GM23338 (cell line): ENCODE results near the gene ARL15. TPM values are rescaled to one million over a fixed set of nuclear protein-coding genes. Genes with fewer than 3 reads are reported as not detected.

Source experiments
- ATAC-seq: fragments of 200-7000 bp; cut with Tn5 transposase; 3 replicates; pipeline ENCODE4 v1.9.1; 2020
- DNase-seq: peaks from one replicate; pipeline ENCODE4 v3.0.0-alpha.2; 2015; ENCODE audit warnings: low spot score
- H2AFZ ChIP-seq: fragments of 200-600 bp; sonication (generic); 2 replicates; pipeline ENCODE4 v1.8.0; 2016; ENCODE audit warnings: antibody characterized with exemption, mild to moderate bottlenecking, moderate library complexity
- H3F3A ChIP-seq: fragments of 200-600 bp; sonication (generic); replicated peaks from 2 replicates; pipeline ENCODE4 v1.8.0; 2017; ENCODE audit warnings: antibody characterized with exemption, mixed run types, low read depth
- H3K27ac ChIP-seq: fragments of 200-600 bp; sonication (generic); 2 replicates; pipeline ENCODE4 v1.6.1; 2016; ENCODE audit warnings: low read depth
- H3K27me3 ChIP-seq: fragments of 200-600 bp; sonication (generic); 2 replicates; pipeline ENCODE4 v1.8.0; 2016; ENCODE audit warnings: mild to moderate bottlenecking, mixed run types, moderate library complexity; ENCODE audit not compliant: insufficient read depth
- H3K36me3 ChIP-seq: fragments of 200-600 bp; sonication (generic); 2 replicates; pipeline ENCODE4 v1.8.0; 2016; ENCODE audit warnings: mild to moderate bottlenecking; ENCODE audit not compliant: insufficient read depth
- H3K4me1 ChIP-seq: fragments of 200-600 bp; sonication (generic); 2 replicates; pipeline ENCODE4 v1.8.0; 2016; ENCODE audit warnings: mild to moderate bottlenecking, moderate library complexity; ENCODE audit not compliant: insufficient read depth
- H3K4me2 ChIP-seq: fragments of 200-600 bp; sonication (generic); 2 replicates; pipeline ENCODE4 v1.7.1; 2017; ENCODE audit warnings: mixed run types
- H3K4me3 ChIP-seq: fragments of 200-600 bp; sonication (generic); 2 replicates; pipeline ENCODE4 v1.6.1; 2016; ENCODE audit warnings: mixed run types
- H3K79me2 ChIP-seq: fragments of 200-600 bp; sonication (generic); replicated peaks from 2 replicates; pipeline ENCODE4 v1.8.0; 2017; ENCODE audit warnings: mild to moderate bottlenecking; ENCODE audit not compliant: insufficient read depth
- H3K9me2 ChIP-seq: fragments of 200-600 bp; sonication (generic); 2 replicates; pipeline ENCODE4 v1.8.0; 2017; ENCODE audit not compliant: insufficient read depth
- H4K20me1 ChIP-seq: fragments of 200-600 bp; sonication (generic); replicated peaks from 2 replicates; pipeline ENCODE4 v1.8.0; 2017; ENCODE audit warnings: mild to moderate bottlenecking; ENCODE audit not compliant: insufficient read depth
- H3K27ac Mint-ChIP-seq: 2 replicates; pipeline ENCODE4 v1.8.0; 2020; ENCODE audit warnings: inconsistent platforms, mild to moderate bottlenecking, moderate library complexity, mixed read lengths
- H3K27me3 Mint-ChIP-seq: 3 replicates; pipeline ENCODE4 v1.8.0; 2022; ENCODE audit warnings: low read depth, mild to moderate bottlenecking, moderate library complexity, mixed read lengths, inconsistent platforms; ENCODE audit not compliant: insufficient read depth, poor library complexity
- H3K36me3 Mint-ChIP-seq: 3 replicates; pipeline ENCODE4 v1.8.0; 2021; ENCODE audit warnings: low read depth, mild to moderate bottlenecking, inconsistent platforms, moderate library complexity, mixed read lengths
- H3K4me1 Mint-ChIP-seq: 3 replicates; pipeline ENCODE4 v1.8.0; 2020; ENCODE audit warnings: mild to moderate bottlenecking, inconsistent platforms, mixed read lengths
- H3K4me3 Mint-ChIP-seq: 3 replicates; pipeline ENCODE4 v1.8.0; 2021; ENCODE audit warnings: moderate library complexity, mild to moderate bottlenecking, inconsistent platforms, mixed read lengths
- H3K9me3 Mint-ChIP-seq: 3 replicates; pipeline ENCODE4 v1.8.0; 2020; ENCODE audit warnings: moderate library complexity, mild to moderate bottlenecking, inconsistent platforms, mixed read lengths
- CTCF ChIP-seq, 2 experiments: fragments of 200-600 bp in 1 of 2; sonication (generic) in 1 of 2; conservative IDR thresholded peaks; 2 replicates each; pipeline versions ENCODE4 v1.5.1 to v1.6.1; 2016 to 2017; ENCODE audit warnings: antibody characterized with exemption in 2 of 2, low read depth in 2 of 2, mild to moderate bottlenecking in 2 of 2, moderate library complexity in 1 of 2
- ETS1 ChIP-seq: IDR thresholded peaks from 2 replicates; pipeline ENCODE4 v1.6.1; 2016; ENCODE audit warnings: antibody characterized with exemption
- EZH2 ChIP-seq: fragments of 200-600 bp; sonication (generic); IDR thresholded peaks from one replicate; pipeline ENCODE4 v1.8.0; 2017; ENCODE audit warnings: antibody characterized with exemption, mild to moderate bottlenecking, low read depth; ENCODE audit not compliant: unreplicated experiment
- JUNB ChIP-seq: IDR thresholded peaks from one replicate; pipeline ENCODE4 v1.6.1; 2016; ENCODE audit warnings: antibody characterized with exemption; ENCODE audit not compliant: unreplicated experiment
- POLR2AphosphoS5 ChIP-seq: IDR thresholded peaks from 2 replicates; pipeline ENCODE4 v1.6.1; 2016; ENCODE audit warnings: antibody characterized with exemption, low read depth
- REST ChIP-seq: IDR thresholded peaks from one replicate; pipeline ENCODE4 v1.6.1; 2018; ENCODE audit warnings: antibody characterized with exemption; ENCODE audit not compliant: unreplicated experiment
- STAT1 ChIP-seq: IDR thresholded peaks from one replicate; pipeline ENCODE4 v1.6.1; 2016; ENCODE audit warnings: antibody characterized with exemption; ENCODE audit not compliant: unreplicated experiment
- ZNF114 ChIP-seq: fragments of 250-450 bp; sonication (Bioruptor Pico); IDR thresholded peaks from 2 replicates; pipeline ENCODE4 v1.5.0; 2020; ENCODE audit warnings: mild to moderate bottlenecking, moderate library complexity
- polyA plus RNA-seq: library from polyadenylated mRNA; unstranded; fragments of >200 nt; fragmentation: Nextera tagmentation; extraction: Ambion mirVana; gene quantifications from 2 replicates; pipeline ENCODE4 v1.2.1, GENCODE V29; 2016
- total RNA-seq: library from RNA; depleted of rRNA; stranded (reverse); fragments of >200 nt; shearing (Covaris generic); gene quantifications from 2 replicates; pipeline ENCODE4 v1.2.3, GENCODE V29; 2014

ARL15 gene
- total and polyA plus RNA-seq, 2 experiments from 2014 or later, result 13.0 to 54.0 TPM

- Histone ChIP-seq H3K4me2 (0 out of 2 replicates have a peak overlapping the region, but pooled peaks have one; percentile 4), H3F3A (no peaks in the 10 kb centered on the region), H4K20me1 (no peaks in the 10 kb centered on the region), H3K27ac (no peak overlapping the region), H3K9me2 (no peaks in the 10 kb centered on the region), H3K4me3 (no peak overlapping the region), H3K79me2 (no peaks in the 10 kb centered on the region), H3K27me3 (no peaks in the 10 kb centered on the region), H3K36me3 (no peaks in the 10 kb centered on the region), H2AFZ (no peak overlapping the region), H3K4me1 (peaks cover 38% of the 10 kb centered on the region)
- DNase-seq (peak; percentile 27), ATAC-seq (no peak)
- peaks cover 46% of the 10 kb centered on the region for H3K4me1 Mint-ChIP-seq
- H3K4me3 Mint-ChIP-seq, result no peak overlapping the region
- no peaks in the 10 kb centered on the region for H3K9me3 Mint-ChIP-seq
- no peaks in the 10 kb centered on the region for H3K36me3 Mint-ChIP-seq
- H3K27me3 Mint-ChIP-seq, result peaks cover 4% of the 10 kb centered on the region
- peak overlapping the region; percentile 50 for H3K27ac Mint-ChIP-seq
- TF ChIP-seq POLR2AphosphoS5 (no peak), STAT1 (no peak), JUNB (no peak), CTCF (conservative IDR thresholded peaks at IDR 0.05; ENCODE audit: low read depth in 2 of 2) (peak in 1 of 2 experiments; percentile 30; a peak in 2 of 4 replicates), ETS1 (no peak), EZH2 (no peak), ZNF114 (CRISPR knock-in tag) (no peak)
Observed at GRCh38 chr5:54090495-54091120, 219.8 kb downstream of the ARL15 start.

- Histone ChIP-seq H2AFZ (no peak overlapping the region), H3K4me2 (0 out of 2 replicates have a peak overlapping the region, but pooled peaks have one; percentile 36), H3K27me3 (no peaks in the 10 kb centered on the region), H3K27ac (peak overlapping the region; percentile 52), H3K4me3 (no peak overlapping the region), H3K4me1 (peaks cover 29% of the 10 kb centered on the region), H3K79me2 (no peaks in the 10 kb centered on the region), H4K20me1 (no peaks in the 10 kb centered on the region), H3F3A (no peaks in the 10 kb centered on the region), H3K9me2 (no peaks in the 10 kb centered on the region), H3K36me3 (no peaks in the 10 kb centered on the region)
- H3K4me3 Mint-ChIP-seq, result no peak overlapping the region
- peaks cover 8% of the 10 kb centered on the region for H3K27me3 Mint-ChIP-seq
- TF ChIP-seq REST, result no peak
- TF ChIP-seq CTCF (conservative IDR thresholded peaks at IDR 0.05; ENCODE audit: low read depth in 2 of 2), result no peak
- no peaks in the 10 kb centered on the region for H3K9me3 Mint-ChIP-seq
- H3K4me1 Mint-ChIP-seq, result peaks cover 33% of the 10 kb centered on the region
- no peak for ATAC-seq
- peak overlapping the region; percentile 3; the same call in 1 of the 2 replicates for H3K27ac Mint-ChIP-seq
- no peaks in the 10 kb centered on the region for H3K36me3 Mint-ChIP-seq
- DNase-seq, result peak; percentile 15
Observed at GRCh38 chr5:54088081-54088480, 222.3 kb downstream of the ARL15 start.
